Ishikawa (cell line): Measurements from ENCODE around the gene CACNA2D3.

Source experiments
- CEBPB ChIP-seq: IDR thresholded peaks from 2 replicates; pipeline ENCODE4 v1.6.1; 2012
- CREB1 ChIP-seq: IDR thresholded peaks from 2 replicates; pipeline ENCODE4 v1.6.1; 2012; ENCODE audit warnings: low read depth
- EP300 ChIP-seq: IDR thresholded peaks from 2 replicates; pipeline ENCODE4 v1.6.1; 2012; ENCODE audit warnings: borderline replicate concordance
- FOXM1 ChIP-seq: IDR thresholded peaks from 2 replicates; pipeline ENCODE4 v1.6.1; 2012; ENCODE audit warnings: low read depth, borderline replicate concordance
- RAD21 ChIP-seq: IDR thresholded peaks from 2 replicates; pipeline ENCODE4 v1.6.1; 2012; ENCODE audit warnings: low read depth
- TAF1 ChIP-seq: IDR thresholded peaks from 2 replicates; pipeline ENCODE4 v1.6.1; 2012; ENCODE audit warnings: low read depth, mild to moderate bottlenecking
- TCF12 ChIP-seq: IDR thresholded peaks from 2 replicates; pipeline ENCODE4 v1.6.1; 2012; ENCODE audit warnings: low read depth
- TF ChIP-seq, protein P1 (sequence below): IDR thresholded peaks from 2 replicates; pipeline ENCODE4 v1.6.1; 2012
- TF ChIP-seq, protein P2 (sequence below): IDR thresholded peaks from 2 replicates; pipeline ENCODE4 v1.6.1; 2012

GRCh38 chr3:54963641-54964040 lies 841.3 kb downstream of the CACNA2D3 start:
- TF ChIP-seq TAF1 = no peak
- TF ChIP-seq EP300 = no peak
- TF ChIP-seq, protein P1, sequence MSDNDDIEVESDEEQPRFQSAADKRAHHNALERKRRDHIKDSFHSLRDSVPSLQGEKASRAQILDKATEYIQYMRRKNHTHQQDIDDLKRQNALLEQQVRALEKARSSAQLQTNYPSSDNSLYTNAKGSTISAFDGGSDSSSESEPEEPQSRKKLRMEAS = no peak
- TF ChIP-seq FOXM1 = no peak
- TF ChIP-seq CEBPB = no peak
- TF ChIP-seq, protein P2, sequence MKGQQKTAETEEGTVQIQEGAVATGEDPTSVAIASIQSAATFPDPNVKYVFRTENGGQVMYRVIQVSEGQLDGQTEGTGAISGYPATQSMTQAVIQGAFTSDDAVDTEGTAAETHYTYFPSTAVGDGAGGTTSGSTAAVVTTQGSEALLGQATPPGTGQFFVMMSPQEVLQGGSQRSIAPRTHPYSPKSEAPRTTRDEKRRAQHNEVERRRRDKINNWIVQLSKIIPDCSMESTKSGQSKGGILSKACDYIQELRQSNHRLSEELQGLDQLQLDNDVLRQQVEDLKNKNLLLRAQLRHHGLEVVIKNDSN = no peak
- TF ChIP-seq RAD21 = no peak
- TF ChIP-seq TCF12 = no peak
- TF ChIP-seq CREB1 = no peak
